HG03521 (cell line): ENCODE data around the gene MCM9.

Experiments used
- ATAC-seq: cut with Tn5 transposase; IDR thresholded peaks from one replicate; pipeline ENCODE4 v1.9.1; 2021; ENCODE audit warnings: mild to moderate bottlenecking, moderate library complexity; ENCODE audit not compliant: unreplicated experiment

Gene MCM9

DNA sequence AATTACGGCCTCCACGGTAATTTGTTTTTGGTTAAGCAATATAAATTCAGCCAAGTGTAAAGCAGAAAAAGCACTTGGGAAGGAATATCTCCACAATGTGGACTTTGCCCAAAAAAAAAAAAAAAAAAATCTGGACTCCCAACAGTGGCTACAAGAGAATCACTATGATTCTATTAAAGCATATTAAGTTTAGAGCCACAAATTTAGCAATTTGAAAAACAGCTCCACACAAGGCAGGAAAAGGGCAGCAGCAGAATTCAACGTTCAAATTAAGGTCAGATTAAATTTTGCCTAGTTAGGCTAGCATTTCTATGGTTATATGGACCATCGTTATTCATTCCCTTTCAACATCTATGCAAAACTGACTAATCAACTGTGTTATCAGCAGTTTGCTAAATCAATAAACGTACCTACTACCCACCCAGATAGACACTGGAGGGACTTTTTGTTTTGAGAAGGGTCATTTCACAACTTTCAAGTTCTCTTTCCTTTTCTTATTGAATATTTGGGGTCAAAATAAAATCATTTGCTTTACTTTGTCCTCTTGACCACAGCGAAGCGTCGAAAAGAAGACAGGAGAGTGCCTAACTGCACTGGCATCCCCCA lies 1.0 kb downstream of the MCM9 start:
- no peak for ATAC-seq

DNA sequence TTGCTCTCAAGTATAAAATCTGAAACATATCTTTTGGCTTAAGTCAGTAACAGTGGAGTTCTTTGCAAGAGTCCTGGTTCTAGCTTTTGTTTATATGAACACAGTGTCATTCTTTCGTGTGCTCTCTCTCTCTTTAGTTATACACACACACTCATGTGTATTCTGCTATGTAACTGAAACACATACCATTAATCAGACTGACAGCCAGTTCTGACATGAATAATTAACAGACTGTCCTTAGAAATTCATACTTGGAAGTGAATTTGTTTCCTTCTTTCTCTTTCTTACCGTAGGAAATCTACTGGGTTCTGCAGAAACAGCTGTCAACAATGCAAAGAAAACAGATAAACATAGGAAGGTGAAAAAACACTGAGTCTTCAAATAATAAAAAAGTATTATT lies 2.5 kb downstream of the MCM9 start:
- ATAC-seq: no peak

DNA sequence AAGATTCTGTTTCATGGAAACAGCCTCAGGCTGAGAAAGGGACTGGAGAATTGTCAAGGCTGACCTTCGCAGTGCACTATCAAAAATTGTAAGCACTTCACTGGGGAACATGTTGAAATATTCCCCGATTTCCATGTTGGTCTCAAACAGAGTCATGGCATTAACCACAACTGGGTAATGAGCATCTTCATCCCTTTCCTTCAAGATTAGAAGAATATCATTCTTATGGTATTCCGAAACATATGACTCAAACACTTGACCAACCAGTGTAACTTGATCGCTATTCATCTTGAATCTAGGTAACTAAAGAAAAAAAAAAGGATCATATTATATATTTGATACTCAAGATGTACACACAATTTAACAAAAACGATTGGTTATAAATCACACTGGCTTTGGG lies 3.5 kb downstream of the MCM9 start:
- no peak for ATAC-seq

DNA sequence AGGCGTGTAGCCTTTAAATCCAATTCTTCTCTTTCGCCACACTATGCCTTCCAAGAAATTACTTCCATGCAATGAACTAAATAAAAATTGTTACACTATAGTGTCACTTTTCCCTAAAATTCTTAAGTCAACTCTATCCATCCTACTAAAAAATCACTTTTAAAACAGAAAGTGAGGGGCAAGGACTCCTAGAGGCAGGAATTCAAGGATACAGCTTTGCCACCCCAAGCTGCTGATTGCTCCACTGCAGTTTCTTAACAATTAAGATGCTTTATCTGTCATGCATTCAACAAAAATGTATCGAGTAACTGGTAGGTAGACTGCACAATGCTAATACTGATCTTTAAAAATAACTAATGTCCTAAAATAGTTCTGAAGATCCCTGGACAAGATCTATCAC lies 4.3 kb downstream of the MCM9 start:
- no peak for ATAC-seq

DNA sequence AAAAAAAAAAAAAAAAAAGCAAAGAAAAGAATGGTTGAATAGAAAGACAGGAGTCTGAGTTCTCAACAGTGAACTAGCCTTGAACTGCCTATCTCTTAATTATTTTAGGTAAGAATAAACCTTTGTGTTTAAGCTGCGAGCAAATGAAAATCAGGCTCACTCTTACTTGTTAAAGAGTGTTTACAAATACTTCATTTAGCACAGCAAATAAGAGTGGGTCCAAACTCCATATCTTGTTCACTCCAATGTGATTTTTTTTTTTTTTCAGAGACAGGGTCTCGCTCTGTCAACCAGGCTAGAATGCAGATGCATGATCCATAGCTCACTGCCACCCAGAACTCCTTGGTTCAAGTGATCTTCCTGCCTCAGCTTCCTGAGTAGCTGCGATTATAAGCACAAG lies 11.9 kb downstream of the MCM9 start:
- ATAC-seq: no peak

DNA sequence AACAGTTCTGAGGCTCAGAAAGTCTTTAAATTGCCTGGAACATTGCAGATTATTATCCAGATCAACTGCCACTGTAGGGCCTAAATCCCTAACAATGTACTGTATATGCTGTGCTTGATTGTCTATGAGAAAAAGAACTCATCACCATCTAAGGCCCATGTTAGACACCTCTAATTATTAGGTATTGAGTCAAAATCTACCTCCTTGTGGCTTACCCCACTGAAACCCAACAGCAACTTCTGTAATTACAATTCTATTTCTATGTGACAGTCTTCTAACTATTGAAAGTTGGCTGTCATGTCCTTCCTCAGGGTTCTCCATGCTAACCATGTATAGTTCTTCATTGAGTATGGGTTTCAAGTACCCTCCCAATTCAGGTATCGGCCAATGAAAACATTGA lies 13.9 kb downstream of the MCM9 start:
- no peak for ATAC-seq

DNA sequence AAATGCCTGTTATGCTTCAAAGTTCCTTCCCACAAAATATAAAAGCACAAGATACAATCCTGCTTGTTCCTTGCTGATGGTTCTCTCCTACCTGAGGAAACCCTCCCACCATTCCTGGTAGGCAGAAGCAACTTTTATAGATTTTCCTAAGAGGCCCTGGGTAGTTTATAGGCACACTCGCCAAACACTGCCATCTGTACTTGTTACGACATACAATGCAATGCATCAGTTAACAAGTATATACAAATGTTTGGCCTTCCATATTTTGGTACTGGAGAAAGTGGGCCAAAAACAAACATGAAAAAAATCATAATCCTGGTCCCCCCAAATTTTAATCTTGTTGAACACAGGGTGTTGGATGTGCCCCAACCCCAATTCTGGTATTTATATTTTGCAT lies 16.6 kb downstream of the MCM9 start:
- ATAC-seq: no peak

DNA sequence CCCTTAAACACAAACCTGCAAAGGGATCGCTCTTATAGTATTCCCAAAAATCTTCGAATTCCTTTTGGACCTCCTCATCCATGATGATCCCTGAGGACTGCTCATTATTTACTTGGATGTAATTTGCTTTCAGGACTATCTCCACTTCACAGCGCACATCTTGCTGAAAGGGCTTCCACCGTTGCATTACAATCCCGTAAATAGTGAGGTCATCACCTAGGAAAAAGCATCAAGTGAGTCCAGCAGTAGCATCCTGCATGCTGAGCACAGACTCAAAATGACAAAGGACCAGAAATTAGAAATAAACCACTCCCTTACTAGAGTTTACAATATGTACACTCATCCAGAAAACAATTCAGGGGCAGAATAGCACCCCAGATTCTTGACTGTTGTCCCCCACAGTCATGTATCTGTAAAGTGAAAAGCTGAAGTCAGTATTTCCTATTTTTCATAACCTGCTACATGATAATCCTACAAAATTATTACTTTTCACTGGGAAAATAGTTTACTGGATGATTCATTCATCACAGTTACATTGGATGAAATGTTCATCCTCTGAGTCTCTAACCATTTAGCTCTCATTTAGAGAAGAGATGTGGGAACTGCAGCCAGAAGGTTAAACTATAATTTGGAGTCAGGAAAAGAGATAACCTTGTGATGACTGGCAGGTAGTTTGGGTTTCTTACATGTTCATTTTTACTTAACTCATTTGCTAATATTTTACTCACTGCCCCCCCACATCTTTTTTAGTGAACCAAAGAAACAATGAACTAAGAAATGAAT lies 17.2 kb downstream of the MCM9 start:
- ATAC-seq: no peak

DNA sequence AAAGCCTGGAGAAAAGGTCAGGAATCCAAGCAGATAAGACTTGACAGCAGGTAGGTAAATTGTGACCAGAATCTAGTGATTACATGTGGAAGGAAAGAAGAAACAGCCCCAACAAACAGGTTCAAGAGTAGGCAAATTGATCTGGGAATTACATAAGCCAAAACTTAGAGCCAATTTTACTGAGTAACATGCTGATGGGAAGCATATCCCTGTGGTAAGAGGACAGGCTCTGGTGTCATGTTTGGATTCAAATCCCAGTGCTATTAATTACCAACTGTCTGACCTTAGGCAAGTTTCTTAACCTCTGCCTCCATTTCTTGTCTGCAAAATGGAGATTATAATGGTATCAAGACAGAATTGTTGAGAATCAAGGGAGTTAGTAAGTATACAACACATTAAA lies 20.4 kb downstream of the MCM9 start:
- ATAC-seq: no peak

DNA sequence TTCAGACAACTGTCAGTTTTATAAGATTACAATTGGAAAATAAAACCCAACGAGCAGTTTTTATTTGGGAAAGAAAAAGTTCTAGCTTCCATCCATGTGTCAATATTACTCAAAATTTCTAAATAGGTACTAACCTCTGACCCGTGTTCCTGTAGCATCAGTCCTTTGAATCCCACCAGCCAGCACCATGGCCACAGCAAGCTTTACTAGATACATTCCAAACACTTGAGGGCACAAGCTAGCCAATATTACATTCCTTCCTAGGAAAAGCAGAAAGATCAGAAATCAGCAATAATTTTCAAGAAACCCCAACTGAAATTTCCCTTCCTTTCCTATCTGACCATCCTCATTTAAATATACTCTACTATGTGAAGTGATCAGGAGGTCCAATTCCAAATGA lies 21.8 kb downstream of the MCM9 start:
- ATAC-seq: no peak

DNA sequence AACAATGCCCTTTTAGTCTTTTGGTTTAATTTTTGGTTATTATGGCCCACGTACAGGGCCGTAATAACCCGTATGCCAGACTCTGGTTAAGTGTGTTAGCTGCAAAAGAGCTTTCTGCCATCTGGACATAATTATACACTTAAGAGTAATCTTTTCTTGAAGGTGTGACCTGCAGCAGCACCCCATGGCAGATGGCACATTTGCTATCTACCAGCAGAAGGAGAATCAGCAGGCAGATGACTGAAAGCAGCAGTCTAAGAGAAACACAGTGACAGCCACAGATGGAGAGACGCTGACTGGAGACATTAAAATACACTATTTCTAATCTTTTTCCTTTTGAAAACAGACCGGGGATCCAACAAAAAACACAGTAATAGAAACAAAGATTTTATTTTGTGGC lies 22.3 kb downstream of the MCM9 start:
- ATAC-seq: no peak

DNA sequence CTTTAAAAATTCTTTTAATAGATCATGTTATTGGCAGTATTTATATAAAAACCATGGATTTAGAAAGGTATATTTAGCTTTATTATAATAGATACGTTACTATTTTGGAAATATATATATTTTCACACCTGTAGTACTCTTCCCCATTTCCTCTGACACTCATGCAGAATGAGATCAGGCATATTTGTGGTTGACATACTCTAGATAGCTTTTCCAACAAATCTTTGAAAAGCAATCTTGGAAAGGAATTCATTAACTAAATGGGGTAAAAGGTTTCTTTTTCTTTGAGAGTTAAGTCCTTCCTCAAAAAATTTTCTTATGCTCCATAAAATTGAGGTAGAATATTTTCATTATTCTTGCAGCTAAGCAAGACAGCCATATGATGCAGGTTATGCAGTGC lies 26.5 kb downstream of the MCM9 start:
- no peak for ATAC-seq

DNA sequence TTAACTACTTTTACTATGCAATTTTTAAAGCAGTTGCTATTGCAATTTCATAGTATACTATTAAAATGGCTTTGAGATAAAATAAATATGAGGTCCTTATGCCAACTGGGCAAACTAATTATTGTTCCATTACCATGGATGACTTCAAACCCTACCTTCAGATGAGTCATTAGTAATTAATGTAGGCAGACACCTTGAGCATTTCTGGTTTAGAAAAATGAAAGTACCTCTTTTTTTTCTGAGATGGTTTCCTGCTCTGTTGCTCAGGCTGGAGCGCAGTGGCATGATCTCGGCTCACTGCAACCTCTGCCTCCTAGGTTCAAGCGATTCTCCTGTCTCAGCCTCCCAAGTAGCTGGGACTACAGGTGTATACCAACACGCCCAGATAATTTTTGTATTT lies 29.1 kb downstream of the MCM9 start:
- ATAC-seq: no peak

DNA sequence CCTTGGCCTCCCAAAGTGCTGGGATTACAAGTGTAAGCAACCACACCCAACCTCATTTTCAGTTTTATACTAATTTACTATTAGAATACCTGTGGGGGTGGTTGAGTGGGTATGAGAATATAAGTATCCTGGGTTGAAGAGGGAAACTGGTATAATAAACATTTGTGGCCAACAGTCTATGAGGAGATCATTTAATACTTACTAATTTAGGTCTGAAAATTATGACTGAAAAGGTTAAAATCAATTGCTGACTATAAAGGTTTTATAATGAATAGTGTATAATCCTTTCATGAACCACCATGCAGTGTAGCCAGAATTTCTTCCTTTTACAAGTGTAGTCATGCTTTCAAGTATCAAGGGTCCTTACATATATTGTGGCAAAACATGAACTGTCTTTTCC lies 29.9 kb downstream of the MCM9 start:
- ATAC-seq: no peak

DNA sequence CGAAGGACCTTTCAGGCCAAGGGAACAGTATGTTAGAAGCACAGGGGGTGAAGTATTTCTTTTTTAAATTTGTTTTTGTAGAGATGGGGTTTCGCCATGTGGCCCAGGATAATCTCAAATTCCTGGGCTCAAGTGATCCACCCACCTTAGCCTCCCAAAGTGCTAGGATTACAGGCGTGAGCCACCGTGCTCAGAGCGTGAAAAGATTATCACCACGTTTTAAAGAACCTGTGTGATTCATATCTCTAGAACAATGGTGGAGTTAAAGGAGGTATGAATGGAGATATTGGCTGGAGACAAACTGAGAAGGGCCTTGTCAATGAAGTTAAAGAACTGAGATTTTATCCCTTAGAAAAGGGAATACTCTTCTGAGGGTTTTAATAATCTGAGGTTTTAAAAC lies 31.3 kb downstream of the MCM9 start:
- ATAC-seq: no peak

DNA sequence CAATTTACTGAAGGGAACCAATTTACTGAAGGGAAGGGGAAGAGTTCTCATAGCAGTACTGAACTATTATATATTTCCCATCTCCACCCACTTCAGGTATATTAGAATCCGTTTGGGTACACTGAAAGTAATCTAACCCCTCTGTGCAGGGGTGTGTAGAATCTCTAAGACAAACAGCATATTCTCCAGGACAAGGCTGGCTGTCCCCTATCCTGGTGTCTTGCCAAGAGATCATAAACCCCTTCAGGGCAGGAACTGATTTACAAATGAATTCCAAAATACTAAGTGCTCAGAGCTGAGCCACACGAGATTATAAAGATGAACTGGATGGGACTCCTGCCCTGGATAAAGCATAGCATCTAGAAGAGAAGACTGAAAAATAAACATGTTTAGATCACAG lies 31.8 kb downstream of the MCM9 start:
- no peak for ATAC-seq

DNA sequence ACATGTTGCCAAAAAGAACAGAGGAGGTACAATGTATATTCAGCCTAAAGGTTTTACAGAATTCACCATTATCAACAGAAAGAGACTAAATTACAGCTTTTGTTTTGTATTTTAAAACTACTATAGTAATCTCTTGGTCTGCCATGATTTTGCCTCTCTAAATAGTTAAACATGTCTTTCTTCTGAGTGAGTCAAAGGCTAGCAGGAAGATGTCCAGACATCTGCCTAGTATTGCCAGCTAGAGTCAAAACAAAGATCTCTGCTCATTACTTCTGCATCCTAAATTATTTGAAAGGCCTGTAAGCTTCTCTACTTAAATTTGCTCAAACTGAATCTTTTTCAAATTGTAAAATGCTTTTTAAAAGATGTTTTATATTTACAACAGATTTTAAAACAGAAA lies 32.2 kb downstream of the MCM9 start:
- no peak for ATAC-seq

DNA sequence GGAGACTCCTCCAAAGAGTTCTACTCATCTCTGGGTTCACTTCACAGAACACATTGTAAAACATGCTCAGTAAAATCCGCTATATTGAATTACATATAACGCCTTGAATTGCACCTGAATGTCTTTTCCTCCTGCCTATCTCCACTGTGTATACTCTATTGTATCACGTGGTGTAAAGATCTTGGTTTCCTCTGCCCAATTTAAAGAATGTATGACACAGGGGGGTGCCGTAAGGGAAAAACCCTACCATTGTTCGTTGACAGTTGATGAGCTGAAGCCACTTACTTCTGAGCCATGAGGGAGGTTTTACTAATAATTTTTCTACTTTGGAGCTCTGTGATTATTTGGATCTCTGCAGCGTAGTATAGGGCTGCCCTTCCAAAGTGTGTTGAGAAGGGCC lies 35.0 kb downstream of the MCM9 start:
- no peak for ATAC-seq

DNA sequence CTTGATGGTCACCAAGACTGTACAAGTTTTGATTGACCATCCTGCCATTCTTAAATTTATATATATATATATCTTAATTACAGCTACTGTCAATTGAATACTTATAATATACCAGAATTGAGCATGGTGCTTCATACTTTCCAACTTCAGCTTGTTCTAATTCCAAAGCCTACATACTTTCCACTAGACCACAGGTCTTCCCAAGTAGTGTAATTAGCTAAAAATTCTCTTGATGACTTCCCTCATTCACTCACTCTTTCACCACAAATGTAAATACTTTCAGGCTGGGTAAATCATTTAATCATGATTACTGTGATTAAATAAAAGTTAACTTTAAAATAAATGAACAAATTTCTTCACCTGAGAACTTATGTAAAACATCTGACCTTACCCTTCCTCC lies 37.6 kb downstream of the MCM9 start:
- ATAC-seq: no peak

DNA sequence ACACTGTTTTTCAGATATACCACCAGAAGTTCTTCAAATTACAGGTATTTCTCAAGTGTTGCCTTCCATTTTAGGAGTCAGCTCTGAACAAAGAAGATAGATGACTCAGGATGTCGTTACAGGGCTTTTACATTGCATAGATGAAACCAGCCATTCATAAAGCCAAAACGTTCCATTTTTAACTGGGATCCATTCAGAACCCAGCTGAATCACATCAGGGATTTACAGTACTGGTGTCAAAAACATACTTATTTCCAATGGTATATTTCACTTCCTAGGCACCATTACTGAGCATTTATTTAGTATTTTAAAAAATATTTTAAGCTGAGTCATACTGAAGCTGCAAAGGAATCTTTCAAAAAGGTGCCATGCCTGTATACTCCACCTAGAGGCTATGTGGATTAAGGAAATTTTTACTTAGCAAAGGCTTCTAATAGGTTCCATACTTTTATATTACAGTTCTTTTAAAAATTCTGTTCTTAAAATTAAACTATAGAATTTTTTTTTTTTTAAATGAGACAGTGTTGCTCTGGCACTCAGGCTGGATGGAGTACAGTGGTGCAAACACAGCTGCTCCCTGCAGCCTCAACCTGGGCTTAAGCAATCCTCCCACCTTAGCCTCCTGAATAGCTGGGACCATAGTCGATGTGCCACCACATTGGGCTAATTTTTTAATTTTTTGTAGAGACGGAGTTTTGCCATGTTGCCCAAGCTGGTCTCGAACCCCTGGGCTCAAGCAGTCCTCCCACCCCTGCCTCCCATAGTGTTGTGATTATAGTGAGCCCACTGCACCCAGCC lies 38.4 kb downstream of the MCM9 start:
- ATAC-seq: no peak

DNA sequence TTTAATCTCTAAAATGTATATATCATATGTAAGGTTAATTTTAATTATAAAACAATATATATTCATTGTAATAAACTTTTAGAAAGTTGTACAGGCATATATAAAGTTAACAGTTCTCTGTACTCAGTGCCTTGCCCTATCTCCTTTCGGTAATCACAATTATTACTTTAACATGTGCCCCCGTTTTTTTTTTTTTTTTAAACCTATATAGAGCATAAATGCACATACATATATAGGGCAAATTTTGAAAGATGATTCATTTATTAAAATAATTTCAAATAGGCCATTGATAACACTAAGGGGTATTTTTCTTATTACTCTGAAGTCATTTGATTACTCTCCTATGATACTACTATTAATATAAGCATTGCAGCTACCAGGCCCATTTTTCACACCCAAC lies 39.1 kb downstream of the MCM9 start:
- no peak for ATAC-seq

DNA sequence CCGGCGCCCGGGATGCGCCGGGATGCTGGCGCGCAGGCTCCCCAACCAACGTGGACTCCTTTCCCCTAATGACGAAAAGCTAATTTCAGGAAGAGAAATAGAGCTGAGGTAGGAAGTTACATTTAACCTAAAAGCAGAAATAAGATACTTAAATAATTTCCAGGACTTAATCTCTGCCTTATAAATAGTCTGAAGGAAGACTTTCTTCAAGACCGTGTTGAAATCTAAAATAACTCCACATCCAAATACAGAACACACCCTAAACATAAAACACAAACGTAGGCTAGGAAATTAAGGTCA lies 39.7 kb downstream of the MCM9 start:
- ATAC-seq: no peak
